Keratinocyte (primary cell): Measurements from ENCODE around the gene CDT1. TPM values are rescaled to one million over a fixed set of nuclear protein-coding genes. Genes with fewer than 3 reads are reported as not detected.

Experiments
- DNase-seq: peaks from one replicate; pipeline ENCODE4 v3.0.0-alpha.2; 2011; ENCODE audit warnings: low read depth, missing footprints, low spot score
- FAIRE-seq: peaks from 2 replicates; lab custom pipeline; 2011; peaks lifted over from hg19 to GRCh38; lab: Jason Lieb, UNC
- H2AFZ ChIP-seq: 2 replicates; pipeline ENCODE4 v1.6.0; 2012; ENCODE audit warnings: low read length, control low read depth, inconsistent platforms; ENCODE audit not compliant: control insufficient read depth
- H3K27ac ChIP-seq: 2 replicates; pipeline ENCODE4 v1.5.1; 2011; ENCODE audit warnings: low read length; ENCODE audit not compliant: control insufficient read depth, insufficient read depth
- H3K27me3 ChIP-seq: 3 replicates; pipeline ENCODE4 v1.6.0; 2011; ENCODE audit warnings: low read length; ENCODE audit not compliant: control insufficient read depth, insufficient read depth; ENCODE audit errors: extremely low read depth
- H3K36me3 ChIP-seq, 2 experiments: 2 replicates in 1 of 2; 3 replicates in 1 of 2; pipeline ENCODE4 v1.5.1; 2011; ENCODE audit warnings: low read length in 2 of 2, mild to moderate bottlenecking in 1 of 2; ENCODE audit not compliant: control insufficient read depth in 2 of 2, insufficient read depth in 2 of 2; ENCODE audit errors: extremely low read depth in 1 of 2
- H3K4me1 ChIP-seq: 3 replicates; pipeline ENCODE4 v1.5.1; 2011; ENCODE audit warnings: low read length; ENCODE audit not compliant: control insufficient read depth, insufficient read depth; ENCODE audit errors: extremely low read depth
- H3K4me2 ChIP-seq: 3 replicates; pipeline ENCODE4 v1.6.0; 2011; ENCODE audit warnings: low read depth, low read length; ENCODE audit not compliant: control insufficient read depth, insufficient read depth; ENCODE audit errors: extremely low read depth
- H3K4me3 ChIP-seq, 3 experiments: fragments of 200-600 bp in 1 of 3; sonication (generic) in 1 of 3; 2 replicates in 2 of 3; 3 replicates in 1 of 3; pipeline ENCODE4 v1.5.1; 2011 to 2016; ENCODE audit warnings: low read length in 3 of 3, mild to moderate bottlenecking in 3 of 3, control low read depth in 2 of 3, inconsistent platforms in 1 of 3, low read depth in 1 of 3, mixed read lengths in 1 of 3, mixed run types in 1 of 3, moderate library complexity in 1 of 3; ENCODE audit not compliant: control insufficient read depth in 2 of 3, insufficient read depth in 2 of 3; ENCODE audit errors: extremely low read depth in 1 of 3
- H3K79me2 ChIP-seq: 2 replicates; pipeline ENCODE4 v1.6.0; 2012; ENCODE audit warnings: low read length; ENCODE audit not compliant: control insufficient read depth, insufficient read depth
- H3K9ac ChIP-seq: 3 replicates; pipeline ENCODE4 v1.6.0; 2011; ENCODE audit warnings: low read length; ENCODE audit not compliant: control insufficient read depth, insufficient read depth; ENCODE audit errors: extremely low read depth
- H3K9me1 ChIP-seq: 3 replicates; pipeline ENCODE4 v1.6.0; 2011; ENCODE audit warnings: low read length; ENCODE audit not compliant: control insufficient read depth, insufficient read depth; ENCODE audit errors: extremely low read depth
- H3K9me3 ChIP-seq: 2 replicates; pipeline ENCODE4 v1.5.1; 2012; ENCODE audit warnings: low read depth, low read length; ENCODE audit not compliant: control insufficient read depth
- H4K20me1 ChIP-seq: 3 replicates; pipeline ENCODE4 v1.6.0; 2011; ENCODE audit warnings: low read length; ENCODE audit not compliant: control insufficient read depth, insufficient read depth; ENCODE audit errors: extremely low read depth
- EZH2 ChIP-seq: IDR thresholded peaks from one replicate; pipeline ENCODE4 v1.6.1; 2012; ENCODE audit warnings: inconsistent platforms, mild to moderate bottlenecking, low read length, moderate library complexity
- dilution Hi-C: fragments of 300-500 bp; cut with MboI; formaldehyde crosslinking; loops from one replicate; pipeline ENCODE4 v1.7.0; 2020; ENCODE audit warnings: low sequenced_read_pairs; ENCODE audit not compliant: extremely low pct_ligation_motif_present
- polyA plus RNA-seq, 5 experiments: library from polyadenylated mRNA; depleted of rRNA in 3 of 5; stranded (reverse) in 3 of 5; stranded (forward) in 1 of 5; unstranded in 1 of 5; fragments of >200 nt; gene quantifications; 1 replicate in 1 of 5; 2 replicates in 3 of 5; 3 replicates in 1 of 5; pipeline versions ENCODE4 v1.2.1 to v1.2.3, GENCODE V29; 2011 to 2012; ENCODE audit warnings: missing spikeins in 2 of 5, low read depth in 1 of 5, low replicate concordance in 1 of 5
- TF ChIP-seq, protein P1 (sequence below), 3 experiments: IDR thresholded peaks in 1 of 3; conservative IDR thresholded peaks in 1 of 3; optimal IDR thresholded peaks in 1 of 3; 2 replicates in 2 of 3; 3 replicates in 1 of 3; pipeline versions ENCODE3 to v1.5.1; 2011; ENCODE audit warnings: low read length in 3 of 3, mild to moderate bottlenecking in 3 of 3, moderate library complexity in 2 of 3, control low read depth in 1 of 3, inconsistent platforms in 1 of 3; ENCODE audit not compliant: insufficient read depth in 2 of 3; ENCODE audit errors: extremely low read depth in 1 of 3

CDT1 gene
- polyA plus RNA-seq, 1 donor (not counting 4 experiments of a cell fraction or from before 2014, with no cell fraction given), result 2.0 TPM

DNA sequence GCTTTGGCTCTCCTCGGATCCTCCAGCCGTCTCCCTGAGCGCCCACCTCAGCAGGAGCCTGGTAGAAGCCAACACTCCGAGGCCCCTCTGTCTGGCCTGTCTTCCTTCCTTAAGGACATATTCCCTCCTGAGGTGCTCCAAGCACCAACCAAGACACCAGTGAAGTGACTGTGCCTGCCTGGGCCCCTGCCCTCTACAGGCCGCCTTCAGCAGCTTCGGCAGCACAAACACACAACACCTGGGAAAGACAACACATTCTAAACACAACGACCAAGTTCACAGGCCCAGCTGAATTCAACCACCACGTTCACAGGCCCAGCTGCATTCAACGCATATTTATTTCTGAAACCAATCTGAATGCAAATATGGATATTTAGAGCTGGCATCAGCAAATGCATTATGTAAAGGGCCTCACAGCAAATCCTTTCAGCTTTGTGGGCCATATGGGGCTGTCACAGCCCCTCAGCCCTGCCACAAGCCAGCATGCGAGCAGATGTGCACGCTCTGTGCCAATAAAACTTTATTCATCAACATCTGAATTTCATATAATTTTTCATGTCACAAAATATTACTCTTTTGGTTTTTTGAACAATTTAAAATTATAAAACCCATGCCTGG lies 40.9 kb downstream of the CDT1 start:
- dilution Hi-C loops, result no loop called here
- no peaks in the 10 kb centered on the region for H3K27me3 ChIP-seq

DNA sequence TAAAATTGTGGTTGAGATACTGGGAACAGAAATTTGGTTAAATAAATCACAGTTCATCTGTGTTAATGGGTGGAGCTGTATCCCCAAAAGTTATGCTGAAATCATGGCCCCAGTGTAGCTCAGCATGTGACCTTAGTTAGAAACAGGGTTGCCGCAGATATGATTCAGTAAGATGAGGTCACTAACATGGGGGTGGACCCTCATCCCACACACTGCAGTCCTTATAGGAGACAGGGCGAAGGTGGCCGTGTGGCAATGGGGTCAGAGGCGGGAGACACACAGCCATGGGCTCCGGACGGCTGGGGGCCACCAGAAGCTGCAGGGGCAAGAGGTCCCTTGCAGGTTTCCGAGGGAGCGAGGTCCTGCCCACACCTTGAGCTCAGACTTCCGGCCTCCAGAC lies 42.5 kb downstream of the CDT1 start:
- Histone ChIP-seq H4K20me1 (no peaks in the 10 kb centered on the region), H3K9me1 (no peaks in the 10 kb centered on the region), H2AFZ (no peak overlapping the region), H3K36me3 (peaks cover 0 to 9% of the 10 kb centered on the region in 2 experiments), H3K4me1 (no peaks in the 10 kb centered on the region), H3K4me3 (no peak overlapping the region), H3K79me2 (no peaks in the 10 kb centered on the region), H3K9ac (no peak overlapping the region), H3K9me3 (no peaks in the 10 kb centered on the region), H3K4me2 (no peak overlapping the region), H3K27me3 (no peaks in the 10 kb centered on the region), H3K27ac (no peak overlapping the region)
- dilution Hi-C loops, result no loop called here
- TF ChIP-seq, protein P1, sequence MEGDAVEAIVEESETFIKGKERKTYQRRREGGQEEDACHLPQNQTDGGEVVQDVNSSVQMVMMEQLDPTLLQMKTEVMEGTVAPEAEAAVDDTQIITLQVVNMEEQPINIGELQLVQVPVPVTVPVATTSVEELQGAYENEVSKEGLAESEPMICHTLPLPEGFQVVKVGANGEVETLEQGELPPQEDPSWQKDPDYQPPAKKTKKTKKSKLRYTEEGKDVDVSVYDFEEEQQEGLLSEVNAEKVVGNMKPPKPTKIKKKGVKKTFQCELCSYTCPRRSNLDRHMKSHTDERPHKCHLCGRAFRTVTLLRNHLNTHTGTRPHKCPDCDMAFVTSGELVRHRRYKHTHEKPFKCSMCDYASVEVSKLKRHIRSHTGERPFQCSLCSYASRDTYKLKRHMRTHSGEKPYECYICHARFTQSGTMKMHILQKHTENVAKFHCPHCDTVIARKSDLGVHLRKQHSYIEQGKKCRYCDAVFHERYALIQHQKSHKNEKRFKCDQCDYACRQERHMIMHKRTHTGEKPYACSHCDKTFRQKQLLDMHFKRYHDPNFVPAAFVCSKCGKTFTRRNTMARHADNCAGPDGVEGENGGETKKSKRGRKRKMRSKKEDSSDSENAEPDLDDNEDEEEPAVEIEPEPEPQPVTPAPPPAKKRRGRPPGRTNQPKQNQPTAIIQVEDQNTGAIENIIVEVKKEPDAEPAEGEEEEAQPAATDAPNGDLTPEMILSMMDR (optimal IDR thresholded peaks at IDR 0.05 in 1 of 3, IDR thresholded peaks at IDR 0.05 in 1 of 3, conservative IDR thresholded peaks at IDR 0.05 in 1 of 3; ENCODE audit: extremely low read depth in 1 of 3, insufficient read depth in 2 of 3, low read length in 3 of 3), result no peak
- no peak for TF ChIP-seq EZH2
- DNase-seq, result no peak
- FAIRE-seq, result no peak

More for the DNA sequence above, 40.9 kb downstream of the CDT1 start:
- TF ChIP-seq, protein P1 (optimal IDR thresholded peaks at IDR 0.05 in 1 of 3, IDR thresholded peaks at IDR 0.05 in 1 of 3, conservative IDR thresholded peaks at IDR 0.05 in 1 of 3; ENCODE audit: extremely low read depth in 1 of 3, insufficient read depth in 2 of 3, low read length in 3 of 3), result peak; percentile 15 to 37 (median 19)
- TF ChIP-seq EZH2, result no peak
- H3K36me3 ChIP-seq, result peaks cover 0 to 10% of the 10 kb centered on the region in 2 experiments
- no peaks in the 10 kb centered on the region for H3K9me3 ChIP-seq
- no peaks in the 10 kb centered on the region for H3K9me1 ChIP-seq
- DNase-seq, result no peak
- H4K20me1 ChIP-seq, result no peaks in the 10 kb centered on the region
- no peak overlapping the region for H3K4me3 ChIP-seq
- H3K4me1 ChIP-seq, result no peaks in the 10 kb centered on the region
- H3K9ac ChIP-seq, result no peak overlapping the region
- H3K4me2 ChIP-seq, result no peak overlapping the region
- H3K79me2 ChIP-seq, result no peaks in the 10 kb centered on the region
- no peak overlapping the region for H3K27ac ChIP-seq
- no peak for FAIRE-seq
- H2AFZ ChIP-seq, result no peak overlapping the region
